IMR-90 (cell line): ENCODE measurements around the gene KIRREL2. TPM values are rescaled to one million over a fixed set of nuclear protein-coding genes. Genes with fewer than 3 reads are reported as not detected.

Source experiments
- ATAC-seq: fragments of 200-7000 bp; cut with Tn5 transposase; 2 replicates; pipeline ENCODE4 v1.9.1; 2020; ENCODE audit warnings: low read depth, mild to moderate bottlenecking, moderate library complexity
- BruUV-seq: library from RNA; stranded (reverse); fragments of 400-500 nt; replicated peaks from 2 replicates; lab custom pipeline; 2021; lab: Mats Ljungman, UMichigan
- CTCF ChIA-PET: fragments of 300-600 bp; formaldehyde crosslinking; extraction: SDS; loops from one replicate; lab custom pipeline; 2021; ENCODE audit warnings: antibody characterized with exemption; lab: Yijun Ruan, JAX
- POLR2A ChIA-PET: fragments of 300-600 bp; sonication (Branson Sonifier 250); formaldehyde crosslinking; loops from one replicate; lab custom pipeline; 2022; ENCODE audit warnings: antibody characterized with exemption; ENCODE audit not compliant: unreplicated experiment; lab: Charles Lee
- DNase-seq: peaks from one replicate; pipeline ENCODE4 v3.0.0; 2013
- H2AFZ ChIP-seq: replicated peaks from 2 replicates; pipeline ENCODE3; 2013; ENCODE audit warnings: low read length, mild to moderate bottlenecking; ENCODE audit not compliant: poor library complexity
- H2AK5ac ChIP-seq: 2 replicates; pipeline ENCODE4 v1.6.1; 2013; ENCODE audit warnings: low read depth, low read length, inconsistent platforms
- H2AK9ac ChIP-seq: replicated peaks from 2 replicates; pipeline ENCODE3; 2013; ENCODE audit warnings: mild to moderate bottlenecking, low read depth, low read length, moderate library complexity; ENCODE audit not compliant: poor library complexity
- H2BK120ac ChIP-seq: 2 replicates; pipeline ENCODE4 v1.6.1; 2013; ENCODE audit warnings: low read depth, low read length, inconsistent platforms
- H2BK15ac ChIP-seq: 3 replicates; pipeline ENCODE4 v1.6.1; 2013; ENCODE audit warnings: low read depth, low read length, inconsistent platforms
- H2BK20ac ChIP-seq: 2 replicates; pipeline ENCODE4 v1.6.1; 2013; ENCODE audit warnings: low read depth, mild to moderate bottlenecking, inconsistent platforms, low read length, moderate library complexity
- H2BK5ac ChIP-seq: 2 replicates; pipeline ENCODE4 v1.6.1; 2013; ENCODE audit warnings: mild to moderate bottlenecking, low read depth, low read length, inconsistent platforms; ENCODE audit not compliant: poor library complexity, severe bottlenecking
- H3K14ac ChIP-seq: replicated peaks from 2 replicates; pipeline ENCODE4 v1.6.1; 2013; ENCODE audit warnings: low read depth, low read length, inconsistent platforms
- H3K18ac ChIP-seq: 2 replicates; pipeline ENCODE4 v1.6.1; 2013; ENCODE audit warnings: low read depth, low read length, control low read depth
- H3K23ac ChIP-seq: 2 replicates; pipeline ENCODE4 v1.6.1; 2013; ENCODE audit warnings: low read depth, low read length, inconsistent platforms
- H3K27ac ChIP-seq: 2 replicates; pipeline ENCODE4 v1.5.1; 2013; ENCODE audit warnings: mild to moderate bottlenecking, control low read depth, low read length; ENCODE audit not compliant: insufficient read depth
- H3K27me3 ChIP-seq: 2 replicates; pipeline ENCODE4 v1.6.1; 2013; ENCODE audit warnings: low read length; ENCODE audit not compliant: control insufficient read depth, insufficient read depth
- H3K36me3 ChIP-seq: 2 replicates; pipeline ENCODE4 v1.6.1; 2013; ENCODE audit warnings: low read length, mixed read lengths; ENCODE audit not compliant: control insufficient read depth, insufficient read depth
- H3K4ac ChIP-seq: 2 replicates; pipeline ENCODE4 v1.6.1; 2013; ENCODE audit warnings: low read depth, low read length, inconsistent platforms
- H3K4me1 ChIP-seq: 2 replicates; pipeline ENCODE4 v1.6.1; 2013; ENCODE audit warnings: low read length, mixed read lengths; ENCODE audit not compliant: control insufficient read depth, insufficient read depth
- H3K4me2 ChIP-seq: 2 replicates; pipeline ENCODE4 v1.6.1; 2013; ENCODE audit warnings: low read depth, mild to moderate bottlenecking, control low read depth, low read length, moderate library complexity
- H3K4me3 ChIP-seq: 2 replicates; pipeline ENCODE4 v1.5.1; 2013; ENCODE audit warnings: low read depth, mild to moderate bottlenecking, control low read depth, low read length, moderate library complexity; ENCODE audit not compliant: insufficient read depth
- H3K56ac ChIP-seq: 2 replicates; pipeline ENCODE4 v1.6.1; 2013; ENCODE audit warnings: low read length, inconsistent platforms; ENCODE audit not compliant: insufficient read depth; ENCODE audit errors: extremely low read depth
- H3K79me1 ChIP-seq, 2 experiments: 2 replicates each; pipeline ENCODE4 v1.6.1; 2013; ENCODE audit warnings: low read length in 2 of 2, inconsistent platforms in 1 of 2, low read depth in 1 of 2
- H3K9ac ChIP-seq: 2 replicates; pipeline ENCODE4 v1.6.1; 2013; ENCODE audit warnings: low read depth, low read length, control low read depth
- H3K9me1 ChIP-seq: 2 replicates; pipeline ENCODE4 v1.6.1; 2013; ENCODE audit warnings: low read length, inconsistent platforms; ENCODE audit not compliant: insufficient read depth
- H3K9me3 ChIP-seq: 2 replicates; pipeline ENCODE4 v1.6.1; 2013; ENCODE audit warnings: low read length; ENCODE audit not compliant: control insufficient read depth, insufficient read depth
- H4K20me1 ChIP-seq: 2 replicates; pipeline ENCODE4 v1.6.1; 2013; ENCODE audit warnings: low read length, inconsistent platforms; ENCODE audit not compliant: insufficient read depth
- H4K5ac ChIP-seq: 2 replicates; pipeline ENCODE4 v1.6.1; 2013; ENCODE audit warnings: mild to moderate bottlenecking, low read depth, low read length, control low read depth
- H4K8ac ChIP-seq, 2 experiments: 2 replicates each; pipeline ENCODE4 v1.6.1; 2013; ENCODE audit warnings: low read depth in 2 of 2, low read length in 2 of 2, control low read depth in 1 of 2, inconsistent platforms in 1 of 2
- H4K91ac ChIP-seq: 2 replicates; pipeline ENCODE4 v1.6.1; 2013; ENCODE audit warnings: low read depth, low read length, inconsistent platforms; ENCODE audit not compliant: insufficient read depth
- CEBPB ChIP-seq: IDR thresholded peaks from 2 replicates; pipeline ENCODE4 v1.6.1; 2012; ENCODE audit warnings: low read depth, low read length, improper control_type of control experiment
- CHD1 ChIP-seq: IDR thresholded peaks from 2 replicates; pipeline ENCODE4 v1.6.1; 2012; ENCODE audit warnings: low read depth, low read length, improper control_type of control experiment
- CTCF ChIP-seq: conservative IDR thresholded peaks from 2 replicates; pipeline ENCODE4 v1.5.1; 2012; ENCODE audit warnings: mild to moderate bottlenecking, low read depth, low read length, improper control_type of control experiment
- ELK1 ChIP-seq: fragments of 150-350 bp; IDR thresholded peaks from 2 replicates; pipeline ENCODE4 v1.6.1; 2016; ENCODE audit warnings: low read depth, mild to moderate bottlenecking, low read length, moderate library complexity, borderline replicate concordance
- FOS ChIP-seq: fragments of 150-350 bp; IDR thresholded peaks from 2 replicates; pipeline ENCODE4 v1.6.1; 2016; ENCODE audit warnings: low read depth, low read length
- MAZ ChIP-seq: IDR thresholded peaks from 2 replicates; pipeline ENCODE4 v1.6.1; 2012; ENCODE audit warnings: low read depth, mild to moderate bottlenecking, low read length, improper control_type of control experiment, moderate library complexity, borderline replicate concordance
- MXI1 ChIP-seq: IDR thresholded peaks from 2 replicates; pipeline ENCODE4 v1.6.1; 2012; ENCODE audit warnings: low read depth, mild to moderate bottlenecking, low read length, moderate library complexity, borderline replicate concordance
- NFE2L2 ChIP-seq: fragments of 150-350 bp; IDR thresholded peaks from 2 replicates; pipeline ENCODE4 v1.6.1; 2016; ENCODE audit warnings: low read depth, mild to moderate bottlenecking, low read length
- POLR2A ChIP-seq: IDR thresholded peaks from 2 replicates; pipeline ENCODE4 v1.6.1; 2012; ENCODE audit warnings: mild to moderate bottlenecking, low read depth, low read length
- RAD21 ChIP-seq: IDR thresholded peaks from 2 replicates; pipeline ENCODE4 v1.6.1; 2012; ENCODE audit warnings: low read length, improper control_type of control experiment
- RFX5 ChIP-seq: IDR thresholded peaks from 2 replicates; pipeline ENCODE4 v1.8.0; 2012; ENCODE audit warnings: low read depth, mild to moderate bottlenecking, low read length, moderate library complexity
- SMC3 ChIP-seq: fragments of 150-350 bp; IDR thresholded peaks from 2 replicates; pipeline ENCODE4 v1.6.1; 2016; ENCODE audit warnings: low read depth, mild to moderate bottlenecking, antibody characterized with exemption, low read length, moderate library complexity
- WGBS, 2 experiments: methylation state at CpG; one replicate each; pipeline versions ENCODE4 v1.1.5 to v1.1.7; 2013; ENCODE audit warnings: missing lambda C conversion rate in 2 of 2; ENCODE audit not compliant: insufficient read length in 1 of 2; ENCODE audit errors: extremely low coverage in 2 of 2; 5-methylcytosine and 5-hydroxymethylcytosine counted together
- dilution Hi-C: fragments of 300-500 bp; cut with HindIII; formaldehyde crosslinking; loops from one replicate; pipeline ENCODE4 v1.14.3; 2018; ENCODE audit warnings: low sequenced_read_pairs; ENCODE audit not compliant: unreplicated experiment
- in situ Hi-C: fragments of 300-500 bp; cut with MboI; formaldehyde crosslinking; loops from 3 replicates; pipeline ENCODE4 v1.14.3; 2019; ENCODE audit warnings: low sequenced_read_pairs, inconsistent platforms, mixed read lengths
- intact Hi-C: fragments of 100-400 bp; cut with micrococcal nuclease; formaldehyde crosslinking; loops from 2 replicates; pipeline ENCODE4 v1.10.0; 2022
- polyA plus RNA-seq, 3 experiments: library from polyadenylated mRNA; depleted of rRNA; stranded (reverse); fragments of >200 nt; gene quantifications; 2 replicates each; pipeline ENCODE4 v1.2.3, GENCODE V29; 2012; ENCODE audit warnings: low replicate concordance in 1 of 3
- total RNA-seq: library from RNA; depleted of rRNA; stranded (reverse); fragments of >200 nt; gene quantifications from 2 replicates; pipeline ENCODE4 v1.2.3, GENCODE V29; 2012
- TF ChIP-seq, protein P1 (sequence below): fragments of 150-350 bp; IDR thresholded peaks from 2 replicates; pipeline ENCODE4 v1.6.1; 2017; ENCODE audit warnings: mild to moderate bottlenecking, antibody characterized with exemption, low read length, low read depth

Gene KIRREL2
- total and polyA plus RNA-seq, 2 of the 4 experiments (the other 2 are of a cell fraction) = not detected

GRCh38 chr19:35899547-35900214 lies 43.0 kb downstream of the KIRREL2 start:
- peaks cover 14% of the 10 kb centered on the region for H3K36me3 ChIP-seq
- H3K9me3 ChIP-seq = no peaks in the 10 kb centered on the region
- H2BK20ac ChIP-seq = no peak overlapping the region
- ATAC-seq (peak; percentile 71), DNase-seq (peak; percentile 81)
- H3K56ac ChIP-seq = peak overlapping the region; percentile 67; the same call in 1 of the 2 replicates
- peak overlapping the region; percentile 65 for H3K14ac ChIP-seq
- peak overlapping the region; percentile 86 for H2AK5ac ChIP-seq
- H2BK15ac ChIP-seq = peak overlapping the region; percentile 36; the same call in 1 of the 3 replicates
- H3K4me1 ChIP-seq = peaks cover 28% of the 10 kb centered on the region
- TF ChIP-seq FOS = no peak
- 0 out of 2 replicates have a peak, but pooled peaks have one; percentile 0 for TF ChIP-seq RAD21
- TF ChIP-seq, protein P1, sequence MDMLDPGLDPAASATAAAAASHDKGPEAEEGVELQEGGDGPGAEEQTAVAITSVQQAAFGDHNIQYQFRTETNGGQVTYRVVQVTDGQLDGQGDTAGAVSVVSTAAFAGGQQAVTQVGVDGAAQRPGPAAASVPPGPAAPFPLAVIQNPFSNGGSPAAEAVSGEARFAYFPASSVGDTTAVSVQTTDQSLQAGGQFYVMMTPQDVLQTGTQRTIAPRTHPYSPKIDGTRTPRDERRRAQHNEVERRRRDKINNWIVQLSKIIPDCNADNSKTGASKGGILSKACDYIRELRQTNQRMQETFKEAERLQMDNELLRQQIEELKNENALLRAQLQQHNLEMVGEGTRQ = no peak
- TF ChIP-seq CHD1 = no peak
- TF ChIP-seq NFE2L2 = no peak
- no peak for TF ChIP-seq RFX5
- TF ChIP-seq MAZ = peak; percentile 97
- no peak for TF ChIP-seq POLR2A
- TF ChIP-seq CEBPB = peak; percentile 42; the same call in 1 of the 2 replicates
- no peak for TF ChIP-seq CTCF
- no peak for TF ChIP-seq SMC3
- TF ChIP-seq ELK1 = no peak
- peak; percentile 44; the same call in 1 of the 2 replicates for TF ChIP-seq MXI1
- no peaks in the 10 kb centered on the region for H3K27me3 ChIP-seq
- POLR2A ChIA-PET = no interaction called here
- peaks cover 17% of the 10 kb centered on the region for H3K9me1 ChIP-seq
- H2AK9ac ChIP-seq = peak overlapping the region; percentile 100
- H3K79me1 ChIP-seq = peaks cover 13 to 37% of the 10 kb centered on the region in 2 experiments; a peak in 3 of 4 replicates
- dilution Hi-C loops = no loop called here
- H3K23ac ChIP-seq = peak overlapping the region; percentile 19; the same call in 1 of the 2 replicates
- peak overlapping the region; percentile 9; the same call in 1 of the 2 replicates for H2BK120ac ChIP-seq
- in situ Hi-C loops = no loop called here
- WGBS, 2 experiments = 0% methylated on average over 4 of the region's 43 CpGs; no CpG with 5 or more reads in 1 of the 2 experiments
- H3K9ac ChIP-seq = peak overlapping the region; percentile 93
- intact Hi-C loops = loop anchor here (1.0 kb wide), 1 partner anchor 32 kb away; no protein-coding TSS in a partner anchor
- BruUV-seq = no TSS peak
- peak overlapping the region; percentile 95 for H4K5ac ChIP-seq
- no peaks in the 10 kb centered on the region for H4K20me1 ChIP-seq
- peak overlapping the region; percentile 79 for H3K4me3 ChIP-seq
- CTCF ChIA-PET = no interaction called here
- peak overlapping the region; percentile 84 for H4K91ac ChIP-seq
- peak overlapping the region; percentile 91 for H3K18ac ChIP-seq
- H4K8ac ChIP-seq = peak overlapping the region; percentile 44 to 99
- H2BK5ac ChIP-seq = peak overlapping the region; percentile 94
- peak overlapping the region; percentile 95 for H3K4me2 ChIP-seq
- H3K4ac ChIP-seq = peak overlapping the region; percentile 79
- peak overlapping the region; percentile 96 for H2AFZ ChIP-seq
- H3K27ac ChIP-seq = peak overlapping the region; percentile 82
